SK-N-SH (cell line): ENCODE measurements around the gene PHLDA3. TPM values are rescaled to one million over a fixed set of nuclear protein-coding genes. Genes with fewer than 3 reads are reported as not detected.
A peak's percentile ranks its signal among the peaks of the same experiment; 100 is the strongest.

Experiments
- CTCF ChIA-PET: fragments of 300-600, 350-600 bp; formaldehyde crosslinking; extraction: SDS; loops from one replicate; lab custom pipeline; 2021; lab: Yijun Ruan, JAX
- POLR2A ChIA-PET: fragments of 350-600 bp; sonication (Branson Sonifier 250); formaldehyde crosslinking; extraction: SDS; loops from one replicate; lab custom pipeline; 2020; ENCODE audit warnings: antibody characterized with exemption, inconsistent platforms; lab: Yijun Ruan, JAX
- DNase-seq: peaks from one replicate; pipeline ENCODE4 v3.0.0; 2012
- H2AFZ ChIP-seq: fragments of 200-600 bp; sonication (generic); 2 replicates; pipeline ENCODE4 v1.8.1; 2016; ENCODE audit warnings: antibody characterized with exemption, mild to moderate bottlenecking, low read depth
- H3F3A ChIP-seq: fragments of 200-600 bp; sonication (generic); replicated peaks from 2 replicates; pipeline ENCODE3; 2016; ENCODE audit warnings: antibody characterized with exemption, mild to moderate bottlenecking; ENCODE audit not compliant: insufficient read depth
- H3K27ac ChIP-seq, 2 experiments: fragments of 200-500 bp in 1 of 2; fragments of 200-600 bp in 1 of 2; sonication (Bioruptor generic) in 1 of 2; sonication (generic), shearing (Covaris generic) in 1 of 2; 2 replicates each; pipeline versions ENCODE4 v1.5.1 to v1.6.1; 2014 to 2016; ENCODE audit warnings: low read depth in 2 of 2, inconsistent platforms in 1 of 2, low read length in 1 of 2, mild to moderate bottlenecking in 1 of 2, mixed read lengths in 1 of 2
- H3K27me3 ChIP-seq: fragments of 200-600 bp; sonication (generic), shearing (Covaris generic); 2 replicates; pipeline ENCODE4 v1.6.1; 2016; ENCODE audit warnings: mixed run types; ENCODE audit not compliant: insufficient read depth
- H3K36me3 ChIP-seq, 2 experiments: fragments of 200-500 bp in 1 of 2; fragments of 200-600 bp in 1 of 2; sonication (Bioruptor generic) in 1 of 2; sonication (generic) in 1 of 2; replicated peaks in 1 of 2; 2 replicates each; pipeline versions ENCODE3 to v1.5.1; 2014 to 2016; ENCODE audit warnings: low read length in 1 of 2, mild to moderate bottlenecking in 1 of 2; ENCODE audit not compliant: insufficient read depth in 2 of 2, control insufficient read depth in 1 of 2
- H3K4me1 ChIP-seq, 2 experiments: fragments of 200-500 bp in 1 of 2; fragments of 200-600 bp in 1 of 2; sonication (Bioruptor generic) in 1 of 2; sonication (generic), shearing (Covaris generic) in 1 of 2; 2 replicates each; pipeline versions ENCODE4 v1.5.1 to v1.6.1; 2014 to 2016; ENCODE audit warnings: low read depth in 1 of 2, low read length in 1 of 2, mixed run types in 1 of 2; ENCODE audit not compliant: insufficient read depth in 2 of 2, control insufficient read depth in 1 of 2
- H3K4me2 ChIP-seq: fragments of 200-600 bp; sonication (generic), shearing (Covaris generic); 2 replicates; pipeline ENCODE4 v1.6.1; 2017; ENCODE audit warnings: mixed run types
- H3K4me3 ChIP-seq, 2 experiments: fragments of 200-500 bp in 1 of 2; fragments of 200-600 bp in 1 of 2; sonication (Bioruptor generic) in 1 of 2; sonication (generic), shearing (Covaris generic) in 1 of 2; 2 replicates each; pipeline versions ENCODE4 v1.5.1 to v1.8.1; 2014 to 2016; ENCODE audit warnings: low read depth in 2 of 2, inconsistent platforms in 1 of 2, low read length in 1 of 2, mild to moderate bottlenecking in 1 of 2, mixed read lengths in 1 of 2, moderate library complexity in 1 of 2
- H3K79me2 ChIP-seq: fragments of 200-600 bp; sonication (generic); 2 replicates; pipeline ENCODE4 v1.8.1; 2017; ENCODE audit warnings: mild to moderate bottlenecking; ENCODE audit not compliant: insufficient read depth
- H3K9ac ChIP-seq: fragments of 200-600 bp; sonication (generic); 2 replicates; pipeline ENCODE4 v1.6.1; 2017; ENCODE audit warnings: mixed run types
- H3K9me2 ChIP-seq: fragments of 200-600 bp; sonication (generic); 2 replicates; pipeline ENCODE4 v1.6.1; 2017; ENCODE audit warnings: mixed run types
- H3K9me3 ChIP-seq: fragments of 200-600 bp; sonication (generic); 2 replicates; pipeline ENCODE4 v1.6.1; 2017; ENCODE audit warnings: mixed run types, mild to moderate bottlenecking, moderate library complexity
- H4K20me1 ChIP-seq: fragments of 200-600 bp; sonication (generic); 2 replicates; pipeline ENCODE4 v1.6.1; 2017; ENCODE audit warnings: mild to moderate bottlenecking, mixed run types; ENCODE audit not compliant: insufficient read depth
- CTCF ChIP-seq: fragments of 200-600 bp; sonication (generic); IDR thresholded peaks from 2 replicates; pipeline ENCODE4 v1.6.1; 2017; ENCODE audit warnings: antibody characterized with exemption, mild to moderate bottlenecking, moderate library complexity
- FOSL2 ChIP-seq: IDR thresholded peaks from 2 replicates; pipeline ENCODE4 v1.4.0; 2012; ENCODE audit warnings: low read depth, mild to moderate bottlenecking, moderate library complexity, borderline replicate concordance
- FOXJ3 ChIP-seq: sonication (generic); formaldehyde crosslinking; IDR thresholded peaks from 2 replicates; pipeline ENCODE4 v1.5.1; 2020; ENCODE audit warnings: mild to moderate bottlenecking, missing genetic modification reagents
- GABPA ChIP-seq: IDR thresholded peaks from 2 replicates; pipeline ENCODE4 v1.4.0; 2012; ENCODE audit warnings: low read depth, mild to moderate bottlenecking
- GATA2 ChIP-seq: sonication (generic); formaldehyde crosslinking; IDR thresholded peaks from 2 replicates; pipeline ENCODE4 v1.5.0; 2020; ENCODE audit warnings: mild to moderate bottlenecking, missing genetic modification reagents
- IRF3 ChIP-seq: fragments of 150-350 bp; IDR thresholded peaks from 2 replicates; pipeline ENCODE4 v1.6.1; 2016; ENCODE audit warnings: mild to moderate bottlenecking, low read depth, low read length
- MAX ChIP-seq: IDR thresholded peaks from 2 replicates; pipeline ENCODE4 v1.4.0; 2012; ENCODE audit warnings: low read depth
- MEF2A ChIP-seq: IDR thresholded peaks from 2 replicates; pipeline ENCODE4 v1.4.0; 2012; ENCODE audit warnings: low read depth, borderline replicate concordance
- NRF1 ChIP-seq: IDR thresholded peaks from 2 replicates; pipeline ENCODE4 v1.6.1; 2012; ENCODE audit warnings: low read depth, mild to moderate bottlenecking, low read length
- PBX3 ChIP-seq: IDR thresholded peaks from 2 replicates; pipeline ENCODE4; 2012
- POLR2AphosphoS5 ChIP-seq: IDR thresholded peaks from 2 replicates; pipeline ENCODE4 v1.6.1; 2012; ENCODE audit warnings: low read depth, low read length
- RAD21 ChIP-seq: IDR thresholded peaks from 2 replicates; pipeline ENCODE4 v1.6.1; 2012; ENCODE audit warnings: mild to moderate bottlenecking, low read length
- RFX5 ChIP-seq: IDR thresholded peaks from 2 replicates; pipeline ENCODE4 v1.6.1; 2012; ENCODE audit warnings: mild to moderate bottlenecking, improper control_type of control experiment, low read length
- RXRA ChIP-seq: IDR thresholded peaks from 2 replicates; pipeline ENCODE4 v1.4.0; 2012; ENCODE audit warnings: low read depth, mild to moderate bottlenecking, borderline replicate concordance
- TAF1 ChIP-seq: IDR thresholded peaks from 2 replicates; pipeline ENCODE4 v1.6.1; 2012; ENCODE audit warnings: low read depth, mild to moderate bottlenecking, low read length, moderate library complexity, borderline replicate concordance
- WGBS: methylation state at CpG from one replicate; pipeline ENCODE4 v1.1.6; 2017; ENCODE audit warnings: low lambda C conversion rate; 5-methylcytosine and 5-hydroxymethylcytosine counted together
- polyA plus RNA-seq, 3 experiments: library from polyadenylated mRNA; depleted of rRNA; stranded (reverse); fragments of >200 nt; gene quantifications; 2 replicates each; pipeline ENCODE4 v1.2.3, GENCODE V29; 2012

Gene PHLDA3
- polyA plus RNA-seq, 1 of the 3 experiments (the other 2 are of a cell fraction), result 105 TPM

- TF ChIP-seq IRF3 (no peak), FOXJ3 (no peak), NRF1 (no peak)
Observed at GRCh38 chr1:201455098-201455497, 13.9 kb downstream of the PHLDA3 start (continued).

GRCh38 chr1:201454608-201455007 lies 14.4 kb downstream of the PHLDA3 start:
- Histone ChIP-seq H2AFZ (peak overlapping the region; percentile 51; the same call in 1 of the 2 replicates), H3K27ac (peak overlapping the region in 1 of 2 experiments; percentile 53; a peak in 2 of 4 replicates), H3K9me2 (no peaks in the 10 kb centered on the region), H3K4me3 (no peak overlapping the region), H3F3A (peaks cover 26% of the 10 kb centered on the region), H4K20me1 (no peaks in the 10 kb centered on the region), H3K36me3 (no peaks in the 10 kb centered on the region), H3K79me2 (no peaks in the 10 kb centered on the region), H3K27me3 (no peaks in the 10 kb centered on the region), H3K9ac (no peak overlapping the region)
- WGBS, result 91% methylated on average over 4 of the region's 4 CpGs
- POLR2A ChIA-PET, result no interaction called here
- TF ChIP-seq MEF2A (no peak), RXRA (no peak), IRF3 (no peak), MAX (no peak), PBX3 (no peak), CTCF (no peak), GATA2 (CRISPR knock-in tag) (no peak), RAD21 (no peak), POLR2AphosphoS5 (no peak), GABPA (no peak), NRF1 (no peak), FOSL2 (no peak), TAF1 (no peak), RFX5 (no peak), FOXJ3 (no peak)
- TF ChIP-seq, all 33 proteins: peak for 0
- H3K4me2 ChIP-seq, result no peak overlapping the region
- DNase-seq, result no peak
- H3K4me1 ChIP-seq, result peaks cover 11 to 36% of the 10 kb centered on the region in 2 experiments; a peak in 3 of 4 replicates
- no peaks in the 10 kb centered on the region for H3K9me3 ChIP-seq
- CTCF ChIA-PET, result interaction anchor here (1.2 to 9.8 kb wide), 4 partner anchors 8 to 58 kb away, joined by 3 to 78 read pairs (median 10); no protein-coding TSS in a partner anchor
